Lung (tissue), 12 donors: ENCODE data around the gene COL4A1. TPM values are rescaled to one million over a fixed set of nuclear protein-coding genes. Genes with fewer than 3 reads are reported as not detected.

Source experiments
- ATAC-seq: fragments of 200-7000 bp; cut with Tn5 transposase; one replicate; pipeline ENCODE4 v1.9.1; 2020; ENCODE audit warnings: moderate number of reproducible peaks; ENCODE audit not compliant: insufficient read depth, low FRiP score
- DNase-seq, 3 donors: peaks; one replicate each; pipeline ENCODE4 v3.0.0-alpha.2; 2013 to 2017
- H3K27ac ChIP-seq, 2 donors: one replicate each; pipeline ENCODE4 v1.5.1; 2013; ENCODE audit warnings: mild to moderate bottlenecking in 2 of 2, moderate library complexity in 2 of 2, control low read depth in 1 of 2, inconsistent platforms in 1 of 2, low read depth in 1 of 2, low read length in 1 of 2
- H3K27me3 ChIP-seq, 3 donors: one replicate each; pipeline ENCODE4 v1.5.1; 2013; ENCODE audit warnings: low read length in 2 of 3; ENCODE audit not compliant: control insufficient read depth in 3 of 3, insufficient read depth in 3 of 3
- H3K36me3 ChIP-seq, 4 donors: one replicate each; pipeline ENCODE4 v1.5.1; 2013; ENCODE audit warnings: low read length in 4 of 4, mild to moderate bottlenecking in 1 of 4, moderate library complexity in 1 of 4; ENCODE audit not compliant: control insufficient read depth in 4 of 4, insufficient read depth in 4 of 4
- H3K4me1 ChIP-seq, 5 donors: one replicate each; pipeline ENCODE4 v1.5.1; 2013; ENCODE audit warnings: low read length in 5 of 5, mild to moderate bottlenecking in 2 of 5, moderate library complexity in 1 of 5; ENCODE audit not compliant: control insufficient read depth in 5 of 5, insufficient read depth in 5 of 5
- H3K4me3 ChIP-seq: one replicate; pipeline ENCODE4 v1.5.1; 2013; ENCODE audit warnings: mild to moderate bottlenecking, control low read depth, moderate library complexity
- H3K9ac ChIP-seq, 2 donors: one replicate each; pipeline ENCODE4 v1.5.1; 2013; ENCODE audit warnings: low read length in 2 of 2, control low read depth in 1 of 2; ENCODE audit not compliant: insufficient read depth in 1 of 2
- H3K9me3 ChIP-seq, 4 donors: one replicate each; pipeline ENCODE4 v1.5.1; 2013; ENCODE audit warnings: low read length in 3 of 4, mild to moderate bottlenecking in 1 of 4, moderate library complexity in 1 of 4; ENCODE audit not compliant: control insufficient read depth in 4 of 4, insufficient read depth in 3 of 4
- WGBS, 2 donors: extraction: QIAGEN DNeasy Blood & Tissue Kit; methylation state at CpG; one replicate each; pipeline ENCODE4 v1.1.7; 2013; 5-methylcytosine and 5-hydroxymethylcytosine counted together
- polyA plus RNA-seq, 2 donors: library from polyadenylated mRNA; stranded (reverse); fragments of 200-250 nt; gene quantifications; one replicate each; pipeline ENCODE4 v1.2.1, GENCODE V29; 2013
- total RNA-seq, 2 donors: library from RNA; depleted of rRNA in 1 of 2; stranded (reverse); fragments of >200 nt in 1 of 2; gene quantifications; one replicate each; pipeline ENCODE4 v1.2.1, GENCODE V29; 2014 to 2021
- TF ChIP-seq, protein P1 (sequence below): IDR thresholded peaks from 2 replicates; pipeline ENCODE4 v1.5.1; 2012; ENCODE audit warnings: mild to moderate bottlenecking; ENCODE audit errors: control extremely low read depth, extremely low read depth
- donor health status: control.
- donor health status: control.
- donor health status: Bipolar disorder and iron deficiency.
- donor health status: healthy.
- donor health status: DM: yes; HTN: yes; CAD: no.

COL4A1 gene
- total and polyA plus RNA-seq, 4 donors = 114 to 1,051 (median 318) TPM

DNA sequence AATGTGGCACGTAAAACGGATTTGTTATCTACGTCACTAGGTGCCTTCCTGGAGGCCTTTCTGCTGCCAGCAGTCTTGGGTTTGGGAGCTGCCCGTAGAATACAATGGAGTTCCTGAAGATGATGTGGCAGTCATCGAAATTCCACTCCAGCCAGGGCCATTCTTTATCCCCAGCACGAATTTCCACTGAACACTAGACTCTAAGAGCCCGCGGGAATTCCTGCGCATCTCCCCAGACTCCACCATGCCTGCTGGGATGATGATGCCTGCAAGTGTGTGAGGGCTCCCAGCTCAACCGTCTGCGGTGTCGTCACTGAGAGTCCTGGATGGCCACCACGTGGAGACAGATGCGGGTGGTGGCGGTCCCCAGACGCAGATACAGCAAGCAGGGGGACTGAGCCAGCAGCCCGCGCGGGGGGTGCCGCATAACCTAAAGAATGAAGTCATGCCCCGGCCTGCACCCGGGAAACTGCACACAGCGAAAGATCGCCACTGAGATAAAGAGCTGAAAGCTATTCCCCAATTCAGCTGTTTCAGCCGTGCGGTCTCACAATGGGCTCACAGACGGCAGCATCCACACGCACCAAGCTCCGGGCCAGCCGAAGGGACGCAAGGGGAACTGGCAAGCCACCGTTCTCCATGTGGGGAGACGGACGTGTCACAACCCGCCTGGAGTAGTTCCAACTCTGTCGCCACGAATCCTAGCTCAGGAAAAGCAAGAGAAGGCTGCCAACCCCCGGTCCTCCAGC is 41.1 kb downstream of the COL4A1 start:
- TF ChIP-seq, protein P1, sequence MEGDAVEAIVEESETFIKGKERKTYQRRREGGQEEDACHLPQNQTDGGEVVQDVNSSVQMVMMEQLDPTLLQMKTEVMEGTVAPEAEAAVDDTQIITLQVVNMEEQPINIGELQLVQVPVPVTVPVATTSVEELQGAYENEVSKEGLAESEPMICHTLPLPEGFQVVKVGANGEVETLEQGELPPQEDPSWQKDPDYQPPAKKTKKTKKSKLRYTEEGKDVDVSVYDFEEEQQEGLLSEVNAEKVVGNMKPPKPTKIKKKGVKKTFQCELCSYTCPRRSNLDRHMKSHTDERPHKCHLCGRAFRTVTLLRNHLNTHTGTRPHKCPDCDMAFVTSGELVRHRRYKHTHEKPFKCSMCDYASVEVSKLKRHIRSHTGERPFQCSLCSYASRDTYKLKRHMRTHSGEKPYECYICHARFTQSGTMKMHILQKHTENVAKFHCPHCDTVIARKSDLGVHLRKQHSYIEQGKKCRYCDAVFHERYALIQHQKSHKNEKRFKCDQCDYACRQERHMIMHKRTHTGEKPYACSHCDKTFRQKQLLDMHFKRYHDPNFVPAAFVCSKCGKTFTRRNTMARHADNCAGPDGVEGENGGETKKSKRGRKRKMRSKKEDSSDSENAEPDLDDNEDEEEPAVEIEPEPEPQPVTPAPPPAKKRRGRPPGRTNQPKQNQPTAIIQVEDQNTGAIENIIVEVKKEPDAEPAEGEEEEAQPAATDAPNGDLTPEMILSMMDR = no peak
- Histone ChIP-seq H3K9me3 (no peaks in the 10 kb centered on the region), H3K27me3 (no peaks in the 10 kb centered on the region), H3K27ac (peak overlapping the region; percentile 45 to 75), H3K9ac (no peak overlapping the region), H3K36me3 (no peaks in the 10 kb centered on the region), H3K4me3 (no peak overlapping the region), H3K4me1 (peaks cover 12 to 56% (median 26%) of the 10 kb centered on the region in 5 donors)
- no peak for ATAC-seq
- peak; percentile 78 to 84 (median 79) for DNase-seq
- WGBS, 2 donors = 54 to 59% methylated on average over 38 of the region's 38 CpGs

DNA sequence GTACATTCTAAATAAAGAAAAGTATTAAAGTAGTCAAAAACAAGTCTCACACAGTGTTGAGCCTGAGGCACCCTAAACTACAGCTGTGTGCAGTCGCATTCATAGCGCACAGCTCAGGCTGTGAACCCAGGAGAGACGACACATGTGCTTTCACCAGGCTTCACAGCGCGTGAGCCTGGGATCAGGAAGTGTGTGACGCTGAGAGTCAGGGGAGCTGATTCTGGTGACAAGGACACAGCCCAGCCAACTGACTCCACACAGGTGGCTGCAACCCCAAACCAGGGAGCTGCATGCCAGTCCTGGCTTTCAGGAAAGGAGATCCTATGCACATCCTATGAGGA is 41.6 kb downstream of the COL4A1 start:
- no peak for ATAC-seq
- Histone ChIP-seq H3K9me3 (no peaks in the 10 kb centered on the region), H3K9ac (no peak overlapping the region), H3K27ac (peak overlapping the region in 1 of 2 donors; percentile 75), H3K4me3 (no peak overlapping the region), H3K27me3 (no peaks in the 10 kb centered on the region), H3K36me3 (no peaks in the 10 kb centered on the region), H3K4me1 (peaks cover 11 to 56% (median 26%) of the 10 kb centered on the region in 5 donors)
- peak in 2 of 3 donors; percentile 41 to 46 for DNase-seq
- TF ChIP-seq, protein P1 = no peak
- WGBS, 2 donors = 51 to 56% methylated on average over 6 of the region's 6 CpGs

DNA sequence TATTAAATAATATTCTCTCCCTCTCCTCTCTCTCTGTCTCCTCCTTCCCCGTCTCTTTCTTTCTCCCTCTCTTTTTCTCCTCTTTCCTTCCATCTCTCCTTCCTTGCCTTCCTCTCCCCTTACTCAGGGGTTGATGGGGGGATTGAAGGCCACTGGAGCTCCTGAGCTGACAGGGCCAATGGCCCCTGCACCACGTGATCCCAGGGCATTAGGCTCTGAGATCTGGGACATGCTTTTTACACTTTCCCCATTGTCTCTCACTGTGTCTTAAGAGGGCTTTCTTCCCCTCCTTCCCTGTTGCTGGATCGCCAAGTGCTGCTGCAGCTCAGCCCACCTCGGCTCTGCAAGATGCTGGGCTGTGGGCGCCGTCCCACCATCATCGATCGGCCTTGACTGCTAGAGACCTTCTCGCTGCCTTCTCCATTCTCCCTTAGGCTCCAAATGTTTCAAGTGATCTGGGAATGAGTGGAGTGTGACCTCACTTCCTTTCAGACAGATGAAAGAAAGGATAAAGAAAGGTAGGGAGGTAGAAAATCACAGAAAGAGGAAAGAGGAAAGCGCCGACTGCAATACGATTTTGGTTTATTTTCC is 42.2 kb downstream of the COL4A1 start:
- no peak for DNase-seq
- peak overlapping the region in 1 of 2 donors; percentile 40 for H3K27ac ChIP-seq
- no peaks in the 10 kb centered on the region for H3K36me3 ChIP-seq
- H3K27me3 ChIP-seq = no peaks in the 10 kb centered on the region
- no peak overlapping the region for H3K9ac ChIP-seq
- WGBS, 2 donors = 85% methylated on average over 11 to 12 of the region's 12 CpGs
- peaks cover 11 to 56% (median 26%) of the 10 kb centered on the region in 5 donors for H3K4me1 ChIP-seq
- ATAC-seq = no peak
- no peak overlapping the region for H3K4me3 ChIP-seq
- TF ChIP-seq, protein P1 = no peak
- H3K9me3 ChIP-seq = no peaks in the 10 kb centered on the region
